IMR-90 (cell line): ENCODE data around the gene P3R3URF. TPM values are rescaled to one million over a fixed set of nuclear protein-coding genes. Genes with fewer than 3 reads are reported as not detected.

Source experiments
- ATAC-seq: fragments of 200-7000 bp; cut with Tn5 transposase; 2 replicates; pipeline ENCODE4 v1.9.1; 2020; ENCODE audit warnings: low read depth, mild to moderate bottlenecking, moderate library complexity
- BruUV-seq: library from RNA; stranded (reverse); fragments of 400-500 nt; replicated peaks from 2 replicates; lab custom pipeline; 2021; lab: Mats Ljungman, UMichigan
- CTCF ChIA-PET: fragments of 300-600 bp; formaldehyde crosslinking; extraction: SDS; loops from one replicate; lab custom pipeline; 2021; ENCODE audit warnings: antibody characterized with exemption; lab: Yijun Ruan, JAX
- POLR2A ChIA-PET: fragments of 300-600 bp; sonication (Branson Sonifier 250); formaldehyde crosslinking; loops from one replicate; lab custom pipeline; 2022; ENCODE audit warnings: antibody characterized with exemption; ENCODE audit not compliant: unreplicated experiment; lab: Charles Lee
- DNase-seq: peaks from one replicate; pipeline ENCODE4 v3.0.0; 2013
- H2AFZ ChIP-seq: replicated peaks from 2 replicates; pipeline ENCODE3; 2013; ENCODE audit warnings: low read length, mild to moderate bottlenecking; ENCODE audit not compliant: poor library complexity
- H2AK5ac ChIP-seq: 2 replicates; pipeline ENCODE4 v1.6.1; 2013; ENCODE audit warnings: low read depth, low read length, inconsistent platforms
- H2AK9ac ChIP-seq: replicated peaks from 2 replicates; pipeline ENCODE3; 2013; ENCODE audit warnings: mild to moderate bottlenecking, low read depth, low read length, moderate library complexity; ENCODE audit not compliant: poor library complexity
- H2BK120ac ChIP-seq: 2 replicates; pipeline ENCODE4 v1.6.1; 2013; ENCODE audit warnings: low read depth, low read length, inconsistent platforms
- H2BK15ac ChIP-seq: 3 replicates; pipeline ENCODE4 v1.6.1; 2013; ENCODE audit warnings: low read depth, low read length, inconsistent platforms
- H2BK20ac ChIP-seq: 2 replicates; pipeline ENCODE4 v1.6.1; 2013; ENCODE audit warnings: low read depth, mild to moderate bottlenecking, inconsistent platforms, low read length, moderate library complexity
- H2BK5ac ChIP-seq: 2 replicates; pipeline ENCODE4 v1.6.1; 2013; ENCODE audit warnings: mild to moderate bottlenecking, low read depth, low read length, inconsistent platforms; ENCODE audit not compliant: poor library complexity, severe bottlenecking
- H3K14ac ChIP-seq: replicated peaks from 2 replicates; pipeline ENCODE4 v1.6.1; 2013; ENCODE audit warnings: low read depth, low read length, inconsistent platforms
- H3K18ac ChIP-seq: 2 replicates; pipeline ENCODE4 v1.6.1; 2013; ENCODE audit warnings: low read depth, low read length, control low read depth
- H3K23ac ChIP-seq: 2 replicates; pipeline ENCODE4 v1.6.1; 2013; ENCODE audit warnings: low read depth, low read length, inconsistent platforms
- H3K27ac ChIP-seq: 2 replicates; pipeline ENCODE4 v1.5.1; 2013; ENCODE audit warnings: mild to moderate bottlenecking, control low read depth, low read length; ENCODE audit not compliant: insufficient read depth
- H3K27me3 ChIP-seq: 2 replicates; pipeline ENCODE4 v1.6.1; 2013; ENCODE audit warnings: low read length; ENCODE audit not compliant: control insufficient read depth, insufficient read depth
- H3K36me3 ChIP-seq: 2 replicates; pipeline ENCODE4 v1.6.1; 2013; ENCODE audit warnings: low read length, mixed read lengths; ENCODE audit not compliant: control insufficient read depth, insufficient read depth
- H3K4ac ChIP-seq: 2 replicates; pipeline ENCODE4 v1.6.1; 2013; ENCODE audit warnings: low read depth, low read length, inconsistent platforms
- H3K4me1 ChIP-seq: 2 replicates; pipeline ENCODE4 v1.6.1; 2013; ENCODE audit warnings: low read length, mixed read lengths; ENCODE audit not compliant: control insufficient read depth, insufficient read depth
- H3K4me2 ChIP-seq: 2 replicates; pipeline ENCODE4 v1.6.1; 2013; ENCODE audit warnings: low read depth, mild to moderate bottlenecking, control low read depth, low read length, moderate library complexity
- H3K4me3 ChIP-seq: 2 replicates; pipeline ENCODE4 v1.5.1; 2013; ENCODE audit warnings: low read depth, mild to moderate bottlenecking, control low read depth, low read length, moderate library complexity; ENCODE audit not compliant: insufficient read depth
- H3K56ac ChIP-seq: 2 replicates; pipeline ENCODE4 v1.6.1; 2013; ENCODE audit warnings: low read length, inconsistent platforms; ENCODE audit not compliant: insufficient read depth; ENCODE audit errors: extremely low read depth
- H3K79me1 ChIP-seq, 2 experiments: 2 replicates each; pipeline ENCODE4 v1.6.1; 2013; ENCODE audit warnings: low read length in 2 of 2, inconsistent platforms in 1 of 2, low read depth in 1 of 2
- H3K9ac ChIP-seq: 2 replicates; pipeline ENCODE4 v1.6.1; 2013; ENCODE audit warnings: low read depth, low read length, control low read depth
- H3K9me1 ChIP-seq: 2 replicates; pipeline ENCODE4 v1.6.1; 2013; ENCODE audit warnings: low read length, inconsistent platforms; ENCODE audit not compliant: insufficient read depth
- H3K9me3 ChIP-seq: 2 replicates; pipeline ENCODE4 v1.6.1; 2013; ENCODE audit warnings: low read length; ENCODE audit not compliant: control insufficient read depth, insufficient read depth
- H4K20me1 ChIP-seq: 2 replicates; pipeline ENCODE4 v1.6.1; 2013; ENCODE audit warnings: low read length, inconsistent platforms; ENCODE audit not compliant: insufficient read depth
- H4K5ac ChIP-seq: 2 replicates; pipeline ENCODE4 v1.6.1; 2013; ENCODE audit warnings: mild to moderate bottlenecking, low read depth, low read length, control low read depth
- H4K8ac ChIP-seq, 2 experiments: 2 replicates each; pipeline ENCODE4 v1.6.1; 2013; ENCODE audit warnings: low read depth in 2 of 2, low read length in 2 of 2, control low read depth in 1 of 2, inconsistent platforms in 1 of 2
- H4K91ac ChIP-seq: 2 replicates; pipeline ENCODE4 v1.6.1; 2013; ENCODE audit warnings: low read depth, low read length, inconsistent platforms; ENCODE audit not compliant: insufficient read depth
- CEBPB ChIP-seq: IDR thresholded peaks from 2 replicates; pipeline ENCODE4 v1.6.1; 2012; ENCODE audit warnings: low read depth, low read length, improper control_type of control experiment
- CHD1 ChIP-seq: IDR thresholded peaks from 2 replicates; pipeline ENCODE4 v1.6.1; 2012; ENCODE audit warnings: low read depth, low read length, improper control_type of control experiment
- FOS ChIP-seq: fragments of 150-350 bp; IDR thresholded peaks from 2 replicates; pipeline ENCODE4 v1.6.1; 2016; ENCODE audit warnings: low read depth, low read length
- MAFK ChIP-seq: IDR thresholded peaks from 2 replicates; pipeline ENCODE4 v1.6.1; 2012; ENCODE audit warnings: low read depth, low read length, improper control_type of control experiment
- MAZ ChIP-seq: IDR thresholded peaks from 2 replicates; pipeline ENCODE4 v1.6.1; 2012; ENCODE audit warnings: low read depth, mild to moderate bottlenecking, low read length, improper control_type of control experiment, moderate library complexity, borderline replicate concordance
- MXI1 ChIP-seq: IDR thresholded peaks from 2 replicates; pipeline ENCODE4 v1.6.1; 2012; ENCODE audit warnings: low read depth, mild to moderate bottlenecking, low read length, moderate library complexity, borderline replicate concordance
- NFE2L2 ChIP-seq: fragments of 150-350 bp; IDR thresholded peaks from 2 replicates; pipeline ENCODE4 v1.6.1; 2016; ENCODE audit warnings: low read depth, mild to moderate bottlenecking, low read length
- POLR2A ChIP-seq: IDR thresholded peaks from 2 replicates; pipeline ENCODE4 v1.6.1; 2012; ENCODE audit warnings: mild to moderate bottlenecking, low read depth, low read length
- RAD21 ChIP-seq: IDR thresholded peaks from 2 replicates; pipeline ENCODE4 v1.6.1; 2012; ENCODE audit warnings: low read length, improper control_type of control experiment
- RCOR1 ChIP-seq: IDR thresholded peaks from 2 replicates; pipeline ENCODE4 v1.6.1; 2012; ENCODE audit warnings: mild to moderate bottlenecking, low read length, improper control_type of control experiment; ENCODE audit not compliant: insufficient replicate concordance
- SMC3 ChIP-seq: fragments of 150-350 bp; IDR thresholded peaks from 2 replicates; pipeline ENCODE4 v1.6.1; 2016; ENCODE audit warnings: low read depth, mild to moderate bottlenecking, antibody characterized with exemption, low read length, moderate library complexity
- WGBS, 2 experiments: methylation state at CpG; one replicate each; pipeline versions ENCODE4 v1.1.5 to v1.1.7; 2013; ENCODE audit warnings: missing lambda C conversion rate in 2 of 2; ENCODE audit not compliant: insufficient read length in 1 of 2; ENCODE audit errors: extremely low coverage in 2 of 2; 5-methylcytosine and 5-hydroxymethylcytosine counted together
- dilution Hi-C: fragments of 300-500 bp; cut with HindIII; formaldehyde crosslinking; loops from one replicate; pipeline ENCODE4 v1.14.3; 2018; ENCODE audit warnings: low sequenced_read_pairs; ENCODE audit not compliant: unreplicated experiment
- in situ Hi-C: fragments of 300-500 bp; cut with MboI; formaldehyde crosslinking; loops from 3 replicates; pipeline ENCODE4 v1.14.3; 2019; ENCODE audit warnings: low sequenced_read_pairs, inconsistent platforms, mixed read lengths
- intact Hi-C: fragments of 100-400 bp; cut with micrococcal nuclease; formaldehyde crosslinking; loops from 2 replicates; pipeline ENCODE4 v1.10.0; 2022
- polyA plus RNA-seq, 3 experiments: library from polyadenylated mRNA; depleted of rRNA; stranded (reverse); fragments of >200 nt; gene quantifications; 2 replicates each; pipeline ENCODE4 v1.2.3, GENCODE V29; 2012; ENCODE audit warnings: low replicate concordance in 1 of 3
- total RNA-seq: library from RNA; depleted of rRNA; stranded (reverse); fragments of >200 nt; gene quantifications from 2 replicates; pipeline ENCODE4 v1.2.3, GENCODE V29; 2012
- TF ChIP-seq, protein P1 (sequence below): fragments of 150-350 bp; IDR thresholded peaks from 2 replicates; pipeline ENCODE4 v1.6.1; 2017; ENCODE audit warnings: mild to moderate bottlenecking, antibody characterized with exemption, low read length, low read depth
- TF ChIP-seq, protein P2 (sequence below): fragments of 150-350 bp; IDR thresholded peaks from 2 replicates; pipeline ENCODE4 v1.6.1; 2016; ENCODE audit warnings: low read depth, mild to moderate bottlenecking, low read length, moderate library complexity, borderline replicate concordance

P3R3URF gene
- total and polyA plus RNA-seq, 2 of the 4 experiments (the other 2 are of a cell fraction) = not detected

DNA sequence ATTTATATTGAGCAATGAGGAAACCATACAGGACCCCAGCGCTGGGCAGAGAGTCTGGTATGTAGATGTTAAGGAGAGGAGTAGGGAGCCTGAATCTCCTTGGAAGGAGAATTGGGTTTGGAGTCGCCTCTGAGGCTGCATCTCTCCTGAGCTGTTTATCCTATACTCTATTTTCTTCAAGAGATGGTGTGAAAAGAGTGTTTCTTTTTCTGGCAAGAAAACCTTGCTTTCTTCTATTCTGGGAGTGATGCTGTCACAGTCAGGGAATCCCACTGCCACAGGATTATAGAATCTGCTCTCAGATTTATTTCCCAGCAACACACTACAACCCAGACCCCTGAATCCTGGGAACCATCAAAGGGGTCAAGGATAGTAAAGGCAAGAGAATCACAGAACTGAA, 30.1 kb upstream of the P3R3URF start:
- Histone ChIP-seq H3K14ac (no peak overlapping the region), H4K8ac (no peak overlapping the region), H3K4ac (no peak overlapping the region), H3K9me1 (peaks cover 2% of the 10 kb centered on the region; the same call in 1 of the 2 replicates), H2AK5ac (no peak overlapping the region), H2BK120ac (no peak overlapping the region), H3K9me3 (no peaks in the 10 kb centered on the region), H4K5ac (no peak overlapping the region), H3K4me2 (no peak overlapping the region), H3K23ac (no peak overlapping the region), H2AK9ac (no peak overlapping the region), H3K27me3 (no peaks in the 10 kb centered on the region), H3K27ac (no peak overlapping the region), H3K18ac (no peak overlapping the region), H2BK15ac (no peak overlapping the region), H2AFZ (no peak overlapping the region), H3K4me1 (peaks cover 2% of the 10 kb centered on the region; the same call in 1 of the 2 replicates), H3K56ac (no peak overlapping the region), H4K91ac (no peak overlapping the region), H3K36me3 (no peaks in the 10 kb centered on the region), H2BK20ac (no peak overlapping the region), H4K20me1 (no peaks in the 10 kb centered on the region), H2BK5ac (no peak overlapping the region), H3K79me1 (peaks cover 0 to 9% of the 10 kb centered on the region in 2 experiments; a peak in 1 of 4 replicates), H3K9ac (no peak overlapping the region), H3K4me3 (no peak overlapping the region)
- DNase-seq = no peak
- dilution Hi-C loops = no loop called here
- no CpG with 5 or more reads among the region's 2 CpGs for WGBS, 2 experiments
- intact Hi-C loops = no loop called here
- ChIA-PET CTCF (interaction anchor here (1.0 kb wide), 1 partner anchor 17 kb away, joined by 4 read pairs; no protein-coding TSS in a partner anchor), POLR2A (no interaction called here)
- TF ChIP-seq MXI1 (no peak), CHD1 (no peak), NFE2L2 (no peak), MAFK (no peak), FOS (no peak), RAD21 (no peak), CEBPB (no peak), SMC3 (no peak), RCOR1 (no peak), POLR2A (no peak), MAZ (no peak)
- TF ChIP-seq, protein P1, sequence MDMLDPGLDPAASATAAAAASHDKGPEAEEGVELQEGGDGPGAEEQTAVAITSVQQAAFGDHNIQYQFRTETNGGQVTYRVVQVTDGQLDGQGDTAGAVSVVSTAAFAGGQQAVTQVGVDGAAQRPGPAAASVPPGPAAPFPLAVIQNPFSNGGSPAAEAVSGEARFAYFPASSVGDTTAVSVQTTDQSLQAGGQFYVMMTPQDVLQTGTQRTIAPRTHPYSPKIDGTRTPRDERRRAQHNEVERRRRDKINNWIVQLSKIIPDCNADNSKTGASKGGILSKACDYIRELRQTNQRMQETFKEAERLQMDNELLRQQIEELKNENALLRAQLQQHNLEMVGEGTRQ = no peak
- TF ChIP-seq, protein P2, sequence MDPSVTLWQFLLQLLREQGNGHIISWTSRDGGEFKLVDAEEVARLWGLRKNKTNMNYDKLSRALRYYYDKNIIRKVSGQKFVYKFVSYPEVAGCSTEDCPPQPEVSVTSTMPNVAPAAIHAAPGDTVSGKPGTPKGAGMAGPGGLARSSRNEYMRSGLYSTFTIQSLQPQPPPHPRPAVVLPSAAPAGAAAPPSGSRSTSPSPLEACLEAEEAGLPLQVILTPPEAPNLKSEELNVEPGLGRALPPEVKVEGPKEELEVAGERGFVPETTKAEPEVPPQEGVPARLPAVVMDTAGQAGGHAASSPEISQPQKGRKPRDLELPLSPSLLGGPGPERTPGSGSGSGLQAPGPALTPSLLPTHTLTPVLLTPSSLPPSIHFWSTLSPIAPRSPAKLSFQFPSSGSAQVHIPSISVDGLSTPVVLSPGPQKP = no peak
- no peak for ATAC-seq
- in situ Hi-C loops = no loop called here
- no TSS peak for BruUV-seq
